Kidney (tissue), 14 donors: ENCODE results near the gene NCAN. TPM values are rescaled to one million over a fixed set of nuclear protein-coding genes. Genes with fewer than 3 reads are reported as not detected.

ENCODE experiments used
- DNase-seq, 5 donors: peaks; one replicate each; pipeline ENCODE4 v3.0.0-alpha.2; 2013 to 2020
- FAIRE-seq: peaks from 2 replicates; lab custom pipeline; 2012; peaks lifted over from hg19 to GRCh38; lab: Jason Lieb, UNC
- H3K27ac ChIP-seq, 2 donors: one replicate each; pipeline ENCODE4 v1.7.0; 2013; ENCODE audit warnings: low read depth in 2 of 2, low read length in 2 of 2, inconsistent platforms in 1 of 2
- H3K27me3 ChIP-seq: one replicate; pipeline ENCODE4 v1.7.1; 2013; ENCODE audit warnings: low read length, inconsistent platforms; ENCODE audit not compliant: control insufficient read depth, insufficient read depth
- H3K36me3 ChIP-seq, 3 donors: one replicate each; pipeline versions ENCODE4 v1.7.0 to v1.7.1; 2013; ENCODE audit warnings: low read length in 3 of 3, control low read depth in 1 of 3, inconsistent platforms in 1 of 3; ENCODE audit not compliant: insufficient read depth in 3 of 3, control insufficient read depth in 2 of 3
- H3K4me1 ChIP-seq, 3 donors: one replicate each; pipeline versions ENCODE4 v1.7.0 to v1.7.1; 2013; ENCODE audit warnings: low read length in 3 of 3, inconsistent platforms in 1 of 3, low read depth in 1 of 3; ENCODE audit not compliant: control insufficient read depth in 2 of 3, insufficient read depth in 2 of 3
- H3K4me3 ChIP-seq, 3 donors: one replicate each; pipeline versions ENCODE4 v1.7.0 to v1.8.1; 2013; ENCODE audit warnings: low read length in 3 of 3, control low read depth in 1 of 3, inconsistent platforms in 1 of 3
- H3K9ac ChIP-seq, 3 donors: one replicate each; pipeline versions ENCODE4 v1.7.0 to v1.7.1; 2013; ENCODE audit warnings: low read length in 3 of 3, control low read depth in 1 of 3, inconsistent platforms in 1 of 3
- H3K9me3 ChIP-seq, 3 donors: one replicate each; pipeline versions ENCODE4 v1.7.0 to v1.7.1; 2013; ENCODE audit warnings: low read length in 3 of 3, control low read depth in 1 of 3, inconsistent platforms in 1 of 3; ENCODE audit not compliant: control insufficient read depth in 2 of 3, insufficient read depth in 1 of 3
- intact Hi-C: fragments of 100-400 bp; cut with DNase I; formaldehyde crosslinking; loops from one replicate; pipeline ENCODE4 v1.11.1; 2022
- polyA plus RNA-seq: library from polyadenylated mRNA; stranded (reverse); fragments of 350-450 nt; fragmentation: Illumina TruSeq; extraction: RNeasy Lipid Tissue Mini Kit (QIAGEN cat#74804); gene quantifications from one replicate; pipeline ENCODE4 v1.2.3, GENCODE V29; 2014; ENCODE audit warnings: low read depth, low replicate concordance; ENCODE audit not compliant: insufficient read depth
- total RNA-seq: library from RNA; stranded (reverse); fragmentation: NEBNext Ultra II Directional; extraction: Animal tissue kit (Norgen Biotek cat#: 25700); gene quantifications from one replicate; pipeline ENCODE4 v1.2.1, GENCODE V29; 2021
- TF ChIP-seq, protein P1 (sequence below): IDR thresholded peaks from 3 replicates; pipeline ENCODE4 v1.5.1; 2012; ENCODE audit warnings: mild to moderate bottlenecking, moderate library complexity, borderline replicate concordance; ENCODE audit not compliant: insufficient read depth; ENCODE audit errors: extremely low read depth
- donor health status: control.
- donor health status: control.
- donor health status: control.
- donor health status: control.
- donor health status: control.
- donor health status: DM: yes; HTN: yes; CAD: no.
- donor health status: Normal renal cell carcinoma (clear cell type).

NCAN gene
- total and polyA plus RNA-seq, 2 donors from 2014 or later: 0.13 TPM; not detected in 1

DNA sequence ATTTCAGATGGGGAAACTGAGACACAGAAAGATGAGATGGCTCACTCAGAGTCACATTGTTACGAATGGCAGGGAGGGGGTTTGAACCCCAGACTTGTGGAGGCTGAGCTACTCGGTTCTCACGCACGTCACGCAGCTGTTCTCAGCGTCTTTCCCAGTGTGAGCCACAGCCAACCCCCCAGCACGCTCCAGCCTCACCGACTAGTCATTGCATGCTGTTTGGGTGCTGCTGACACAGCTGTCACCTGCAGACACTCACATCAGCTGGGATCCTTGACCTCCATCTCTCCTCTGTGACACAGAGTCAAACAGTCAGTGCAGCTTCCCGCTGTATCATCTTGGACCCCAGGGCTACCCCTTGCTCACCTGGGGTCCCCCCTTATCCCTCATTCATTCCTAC lies 2.4 kb upstream of the NCAN start:
- intact Hi-C loops: no loop called here

DNA sequence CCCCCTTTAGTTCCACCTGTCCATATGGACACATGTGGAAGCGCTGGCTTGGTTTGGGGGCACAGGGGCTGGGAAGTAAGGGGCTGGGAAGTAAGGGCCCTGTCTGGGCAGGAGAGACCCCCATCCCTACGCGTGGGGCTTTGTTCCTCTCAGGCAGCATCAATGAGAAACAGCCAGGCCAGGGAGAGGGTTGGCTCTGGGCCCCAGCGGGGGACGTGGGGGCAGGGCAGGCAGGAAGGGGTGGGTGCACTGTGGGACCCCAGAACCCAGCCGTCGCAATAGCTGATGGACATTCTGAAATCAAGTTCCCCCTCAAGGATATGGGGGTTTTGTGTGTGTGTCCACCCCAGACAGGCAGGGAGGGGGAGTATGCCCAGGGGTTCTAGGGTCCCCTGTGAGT lies 1.2 kb downstream of the NCAN start:
- no peak overlapping the region for H3K9ac ChIP-seq
- H3K4me3 ChIP-seq: no peak overlapping the region
- TF ChIP-seq, protein P1, sequence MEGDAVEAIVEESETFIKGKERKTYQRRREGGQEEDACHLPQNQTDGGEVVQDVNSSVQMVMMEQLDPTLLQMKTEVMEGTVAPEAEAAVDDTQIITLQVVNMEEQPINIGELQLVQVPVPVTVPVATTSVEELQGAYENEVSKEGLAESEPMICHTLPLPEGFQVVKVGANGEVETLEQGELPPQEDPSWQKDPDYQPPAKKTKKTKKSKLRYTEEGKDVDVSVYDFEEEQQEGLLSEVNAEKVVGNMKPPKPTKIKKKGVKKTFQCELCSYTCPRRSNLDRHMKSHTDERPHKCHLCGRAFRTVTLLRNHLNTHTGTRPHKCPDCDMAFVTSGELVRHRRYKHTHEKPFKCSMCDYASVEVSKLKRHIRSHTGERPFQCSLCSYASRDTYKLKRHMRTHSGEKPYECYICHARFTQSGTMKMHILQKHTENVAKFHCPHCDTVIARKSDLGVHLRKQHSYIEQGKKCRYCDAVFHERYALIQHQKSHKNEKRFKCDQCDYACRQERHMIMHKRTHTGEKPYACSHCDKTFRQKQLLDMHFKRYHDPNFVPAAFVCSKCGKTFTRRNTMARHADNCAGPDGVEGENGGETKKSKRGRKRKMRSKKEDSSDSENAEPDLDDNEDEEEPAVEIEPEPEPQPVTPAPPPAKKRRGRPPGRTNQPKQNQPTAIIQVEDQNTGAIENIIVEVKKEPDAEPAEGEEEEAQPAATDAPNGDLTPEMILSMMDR: no peak
- intact Hi-C loops: no loop called here
- H3K27me3 ChIP-seq: peaks cover 14% of the 10 kb centered on the region
- H3K36me3 ChIP-seq: no peaks in the 10 kb centered on the region
- DNase-seq (no peak), FAIRE-seq (no peak)
- no peaks in the 10 kb centered on the region for H3K4me1 ChIP-seq
- no peak overlapping the region for H3K27ac ChIP-seq
- no peaks in the 10 kb centered on the region for H3K9me3 ChIP-seq

More for the DNA sequence above, 2.4 kb upstream of the NCAN start:
- Histone ChIP-seq H3K9ac (no peak overlapping the region), H3K36me3 (no peaks in the 10 kb centered on the region), H3K4me1 (no peaks in the 10 kb centered on the region), H3K9me3 (no peaks in the 10 kb centered on the region), H3K4me3 (no peak overlapping the region), H3K27ac (no peak overlapping the region), H3K27me3 (peaks cover 14% of the 10 kb centered on the region)
- no peak for FAIRE-seq
- no peak for DNase-seq
- TF ChIP-seq, protein P1: no peak

DNA sequence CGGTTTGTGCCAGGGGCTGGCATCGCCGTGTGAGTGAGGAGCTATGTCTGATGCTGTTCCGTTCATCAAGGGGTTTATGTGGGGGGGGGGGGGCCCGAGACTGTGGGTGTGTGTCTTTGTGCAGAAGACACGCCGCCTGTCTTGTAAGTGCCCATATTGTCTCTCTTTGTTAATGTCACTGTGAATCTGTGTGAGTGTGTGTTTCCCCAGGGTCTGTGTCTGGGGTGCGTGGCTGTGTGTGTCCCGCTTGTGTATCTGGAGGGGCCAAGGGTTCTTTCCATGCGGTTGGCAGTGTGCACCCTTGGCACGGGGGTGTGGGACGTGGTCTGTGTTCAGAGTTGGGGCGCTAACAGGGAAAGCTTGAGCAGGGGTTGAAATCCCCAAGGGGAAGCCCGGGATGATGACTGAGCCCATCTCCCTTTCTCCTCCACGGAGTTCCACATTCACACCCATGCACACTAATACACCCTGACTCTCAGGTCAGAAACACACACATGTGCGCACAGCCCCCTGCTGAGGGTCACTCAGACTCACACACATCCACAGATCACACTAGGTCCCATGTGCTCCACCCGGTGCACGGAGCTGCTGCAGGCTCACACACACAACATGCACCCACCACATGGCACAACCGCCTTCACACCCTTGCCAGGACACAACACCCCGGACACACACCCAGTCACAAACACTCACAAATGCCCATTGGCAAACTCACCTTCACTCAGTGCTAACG lies 1.8 kb downstream of the NCAN start:
- H3K9ac ChIP-seq: no peak overlapping the region
- H3K27me3 ChIP-seq: peaks cover 14% of the 10 kb centered on the region
- H3K9me3 ChIP-seq: no peaks in the 10 kb centered on the region
- H3K4me3 ChIP-seq: no peak overlapping the region
- H3K36me3 ChIP-seq: no peaks in the 10 kb centered on the region
- FAIRE-seq: no peak
- no peaks in the 10 kb centered on the region for H3K4me1 ChIP-seq
- intact Hi-C loops: no loop called here
- TF ChIP-seq, protein P1: no peak
- H3K27ac ChIP-seq: no peak overlapping the region
- no peak for DNase-seq

DNA sequence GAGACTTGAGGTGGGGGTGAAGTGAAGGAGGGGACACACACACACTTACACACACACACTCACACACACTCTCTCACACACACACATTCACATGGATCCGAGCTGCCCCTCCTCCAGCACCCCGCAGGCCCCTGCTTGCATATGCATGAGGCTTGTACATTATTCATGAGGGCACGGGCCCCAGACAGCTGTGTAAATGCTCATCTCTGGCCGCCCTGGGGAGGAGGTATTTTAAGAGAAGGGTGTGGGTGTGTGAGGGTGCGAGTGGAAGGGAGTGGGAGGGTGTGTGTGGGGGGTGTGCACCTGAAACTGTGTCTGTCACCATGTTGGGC lies 2.4 kb downstream of the NCAN start:
- no peak overlapping the region for H3K27ac ChIP-seq
- H3K9ac ChIP-seq: no peak overlapping the region
- H3K36me3 ChIP-seq: no peaks in the 10 kb centered on the region
- peaks cover 14% of the 10 kb centered on the region for H3K27me3 ChIP-seq
- no peak for DNase-seq
- intact Hi-C loops: no loop called here
- TF ChIP-seq, protein P1: no peak
- no peaks in the 10 kb centered on the region for H3K9me3 ChIP-seq
- FAIRE-seq: no peak
- H3K4me3 ChIP-seq: no peak overlapping the region
- no peaks in the 10 kb centered on the region for H3K4me1 ChIP-seq
